GM12864 (cell line): ENCODE results near the gene PALLD.
"Not testable (repeated sequence)": the region's sequence is repeated elsewhere in the genome, so short reads cannot be mapped to it uniquely, and the experiment has no call there.

Experiments used
- DNase-seq: peaks from one replicate; pipeline ENCODE4 v3.0.0-alpha.2; 2011; ENCODE audit warnings: low read depth
- H3K4me3 ChIP-seq: 2 replicates; pipeline ENCODE4 v1.5.1; 2011; ENCODE audit warnings: mild to moderate bottlenecking, low read depth, low read length, control low read depth
- TF ChIP-seq, protein P1 (sequence below): IDR thresholded peaks from 2 replicates; pipeline ENCODE4 v1.5.1; 2011; ENCODE audit warnings: low read depth, mild to moderate bottlenecking, moderate library complexity, low read length, control low read depth, inconsistent platforms; ENCODE audit errors: missing control alignments

The PALLD gene

DNA sequence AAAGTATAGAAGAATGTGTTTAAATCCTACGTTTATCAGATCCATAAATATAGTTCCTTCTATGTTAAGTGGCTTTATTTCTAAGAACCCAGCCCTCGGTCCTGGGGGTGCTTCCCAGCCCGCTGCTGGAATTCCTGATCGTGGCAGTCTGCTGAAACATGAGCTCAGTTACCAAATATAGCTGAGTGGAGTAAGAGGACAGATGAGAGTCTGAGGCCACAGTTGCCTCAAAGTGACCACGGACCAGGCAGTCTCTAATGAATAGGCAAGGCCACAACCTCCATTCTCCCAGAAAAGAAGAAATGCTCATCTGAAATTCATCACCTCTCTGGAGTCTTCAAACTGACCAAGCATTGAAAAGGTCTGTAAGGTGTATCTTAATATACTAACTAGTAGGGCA lies at the start of gene PALLD:
Gene PALLD, plus strand, starts transcription at position 219 of the 400 bp plus-strand sequence.
- H3K4me3 ChIP-seq: no peak within 1 kb of the TSS
- TF ChIP-seq, protein P1, sequence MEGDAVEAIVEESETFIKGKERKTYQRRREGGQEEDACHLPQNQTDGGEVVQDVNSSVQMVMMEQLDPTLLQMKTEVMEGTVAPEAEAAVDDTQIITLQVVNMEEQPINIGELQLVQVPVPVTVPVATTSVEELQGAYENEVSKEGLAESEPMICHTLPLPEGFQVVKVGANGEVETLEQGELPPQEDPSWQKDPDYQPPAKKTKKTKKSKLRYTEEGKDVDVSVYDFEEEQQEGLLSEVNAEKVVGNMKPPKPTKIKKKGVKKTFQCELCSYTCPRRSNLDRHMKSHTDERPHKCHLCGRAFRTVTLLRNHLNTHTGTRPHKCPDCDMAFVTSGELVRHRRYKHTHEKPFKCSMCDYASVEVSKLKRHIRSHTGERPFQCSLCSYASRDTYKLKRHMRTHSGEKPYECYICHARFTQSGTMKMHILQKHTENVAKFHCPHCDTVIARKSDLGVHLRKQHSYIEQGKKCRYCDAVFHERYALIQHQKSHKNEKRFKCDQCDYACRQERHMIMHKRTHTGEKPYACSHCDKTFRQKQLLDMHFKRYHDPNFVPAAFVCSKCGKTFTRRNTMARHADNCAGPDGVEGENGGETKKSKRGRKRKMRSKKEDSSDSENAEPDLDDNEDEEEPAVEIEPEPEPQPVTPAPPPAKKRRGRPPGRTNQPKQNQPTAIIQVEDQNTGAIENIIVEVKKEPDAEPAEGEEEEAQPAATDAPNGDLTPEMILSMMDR: no peak

DNA sequence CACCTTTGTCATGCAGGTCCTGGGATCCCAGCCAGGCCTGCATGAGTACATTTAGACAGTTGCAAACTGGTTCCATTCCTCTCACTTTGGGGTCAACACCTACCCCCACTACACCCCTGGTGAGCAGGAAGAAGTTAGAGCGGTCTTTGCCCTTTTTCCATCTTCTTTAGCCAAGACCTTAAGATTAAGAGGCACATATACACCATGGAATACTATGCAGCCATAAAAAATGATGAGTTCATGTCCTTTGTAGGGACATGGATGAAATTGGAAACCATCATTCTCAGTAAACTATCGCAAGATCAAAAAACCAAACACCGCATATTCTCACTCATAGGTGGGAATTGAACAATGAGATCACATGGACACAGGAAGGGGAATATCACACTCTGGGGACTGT lies 47.8 kb upstream of the PALLD start:
- H3K4me3 ChIP-seq, DNase-seq: not testable (repeated sequence)

More for the DNA sequence above, at the start of gene PALLD:
- DNase-seq: no peak

DNA sequence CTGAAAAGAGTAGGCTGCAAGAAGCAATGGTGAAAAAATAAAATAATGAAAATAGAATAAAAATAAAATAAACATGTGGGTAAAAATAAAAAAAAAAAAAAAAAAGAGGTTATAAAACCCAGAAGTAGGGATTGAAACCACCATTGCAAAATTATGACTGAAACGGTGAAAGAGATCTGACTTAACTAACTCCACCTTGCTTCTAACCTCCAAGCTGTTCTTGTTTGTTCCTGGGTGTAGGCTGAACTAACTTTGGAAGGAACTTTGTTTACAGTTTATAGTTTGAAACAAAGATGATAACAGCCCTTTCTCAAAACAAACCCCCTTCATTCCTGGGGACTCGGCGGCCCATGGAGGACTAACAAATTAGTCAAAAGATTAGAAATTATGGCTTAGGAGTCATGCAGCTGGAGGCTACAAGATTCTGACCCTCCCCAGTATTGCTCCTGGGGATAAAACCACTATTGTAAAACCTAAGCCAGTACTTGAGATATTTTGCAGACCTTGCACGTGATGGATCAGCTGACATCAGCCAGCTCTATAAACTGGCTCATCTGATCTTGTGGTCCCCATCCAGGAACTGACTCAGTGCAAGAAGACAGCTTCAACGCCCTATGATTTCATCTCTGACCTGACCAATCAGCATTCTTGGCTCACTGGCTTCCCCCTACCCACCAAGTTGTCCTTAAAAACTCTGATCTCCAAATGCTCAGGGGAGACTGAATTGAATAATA lies 47.0 kb upstream of the PALLD start:
- no peak overlapping the region for H3K4me3 ChIP-seq
- DNase-seq: no peak
- TF ChIP-seq, protein P1: no peak

DNA sequence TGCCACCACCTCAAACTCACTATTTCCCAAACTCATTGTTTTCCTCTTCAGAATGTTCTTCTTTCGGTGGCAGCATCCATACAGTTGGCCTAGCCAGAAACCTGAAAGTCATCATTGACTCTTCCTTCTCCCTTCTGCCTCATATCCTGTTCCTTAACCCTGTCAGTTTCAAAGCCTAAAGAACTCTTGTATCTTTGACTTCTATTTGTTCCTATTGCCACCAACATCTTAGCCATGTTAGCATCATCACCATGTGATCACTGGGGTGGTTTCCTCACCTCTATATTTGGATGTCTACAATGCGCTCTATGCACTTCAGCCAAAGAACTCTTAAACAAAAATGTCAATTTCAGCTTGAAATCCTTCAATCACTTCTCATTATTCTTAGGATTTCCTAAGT lies 45.5 kb upstream of the PALLD start:
- no peak overlapping the region for H3K4me3 ChIP-seq
- no peak for DNase-seq
- TF ChIP-seq, protein P1: no peak

DNA sequence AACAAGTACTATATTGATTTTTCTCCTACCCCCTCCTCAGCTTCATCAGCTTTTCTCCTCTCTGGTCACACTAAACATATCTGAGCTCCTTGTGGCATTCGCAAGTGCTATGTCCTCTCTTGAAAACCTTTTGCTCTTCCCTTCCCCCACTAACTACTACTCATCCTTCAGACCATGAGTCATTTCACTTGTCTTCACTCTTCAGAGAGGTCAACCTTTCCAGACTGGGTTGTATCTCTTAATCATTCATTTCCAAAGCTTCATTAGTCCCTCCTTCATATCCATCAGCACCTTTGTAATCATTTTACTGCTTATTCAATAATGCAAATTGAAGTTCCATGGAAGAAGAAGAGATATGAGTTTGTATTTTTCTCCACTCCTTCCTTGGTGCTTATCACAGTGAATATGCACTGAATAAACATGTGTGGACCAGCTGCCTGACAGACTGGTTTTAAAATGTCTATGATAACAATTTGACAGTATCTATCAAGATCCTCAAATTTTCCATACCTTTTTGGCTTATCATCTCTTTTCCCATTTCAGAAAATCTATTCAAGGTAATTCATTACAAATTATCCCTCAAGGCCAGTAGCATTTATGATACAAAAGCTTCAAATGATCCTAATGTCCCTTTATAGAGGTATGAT lies 45.0 kb upstream of the PALLD start:
- no peak overlapping the region for H3K4me3 ChIP-seq
- TF ChIP-seq, protein P1: no peak
- DNase-seq: no peak

DNA sequence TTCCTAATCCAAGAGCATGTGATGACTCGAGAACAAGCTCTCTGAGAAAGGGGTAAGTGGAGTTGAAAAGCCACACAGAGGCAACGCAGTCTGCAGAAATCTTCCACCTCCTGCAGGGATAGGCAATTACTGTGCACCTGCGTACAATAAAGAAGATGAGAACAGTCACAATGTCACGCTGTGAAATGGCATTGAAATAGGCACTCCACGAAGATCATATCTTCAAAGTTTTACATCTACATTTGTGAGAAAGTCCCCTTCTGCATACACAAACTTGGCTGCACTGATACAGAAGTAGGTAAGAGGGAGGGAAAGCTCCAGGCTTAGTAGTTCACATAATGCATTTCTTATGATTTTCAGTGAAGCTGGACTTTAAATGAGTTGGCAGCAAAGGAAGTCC lies 43.7 kb upstream of the PALLD start:
- TF ChIP-seq, protein P1: no peak

DNA sequence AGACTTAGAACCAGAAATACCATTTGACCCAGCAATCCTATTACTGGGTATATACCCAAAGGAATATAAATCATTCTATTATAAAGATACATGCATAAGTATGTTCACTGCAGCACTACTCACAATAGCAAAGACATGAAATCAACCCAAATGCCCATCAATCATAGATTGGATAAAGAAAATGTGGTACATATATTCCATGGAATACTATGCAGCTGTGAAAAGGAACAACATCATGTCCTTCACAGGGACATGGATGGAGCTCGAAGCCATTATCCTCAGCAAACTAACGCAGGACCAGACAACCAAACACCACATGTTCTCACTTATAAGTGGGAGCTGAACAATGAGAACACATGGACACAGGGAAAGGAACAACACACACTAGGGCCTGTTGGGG lies 38.6 kb upstream of the PALLD start:
- not testable (repeated sequence) for DNase-seq

More for the DNA sequence above, 43.7 kb upstream of the PALLD start:
- H3K4me3 ChIP-seq: no peak overlapping the region
- no peak for DNase-seq

DNA sequence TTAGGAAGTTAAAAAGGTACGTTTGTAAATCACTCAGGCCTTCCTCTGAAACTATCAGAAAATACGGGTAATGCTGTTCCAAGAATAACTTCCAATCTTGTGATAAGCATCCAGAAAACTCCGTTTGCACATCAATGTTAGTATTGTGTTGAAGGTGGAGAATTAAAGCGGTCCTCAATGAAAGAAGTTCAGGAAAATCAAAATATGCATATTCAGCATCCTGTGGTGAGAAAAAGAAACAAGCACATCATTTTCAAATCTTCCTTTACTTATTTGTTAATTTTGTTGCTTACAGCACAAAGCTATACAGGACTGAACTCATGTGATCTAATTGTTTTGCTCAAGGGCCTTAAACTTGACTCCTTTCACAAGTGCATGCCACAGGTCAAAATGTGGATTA lies 35.0 kb upstream of the PALLD start:
- no peak overlapping the region for H3K4me3 ChIP-seq
- TF ChIP-seq, protein P1: no peak
- DNase-seq: no peak

More for the DNA sequence above, 38.6 kb upstream of the PALLD start:
- not testable (repeated sequence) for H3K4me3 ChIP-seq
